HG02623 (cell line): ENCODE measurements around the gene FAM3D.

Experiments used
- ATAC-seq: cut with Tn5 transposase; IDR thresholded peaks from one replicate; pipeline ENCODE4 v1.9.1; 2021; ENCODE audit warnings: moderate library complexity; ENCODE audit not compliant: unreplicated experiment

FAM3D gene

GRCh38 chr3:58629629-58630028 is 36.9 kb downstream of the FAM3D start:
- ATAC-seq: no peak

DNA sequence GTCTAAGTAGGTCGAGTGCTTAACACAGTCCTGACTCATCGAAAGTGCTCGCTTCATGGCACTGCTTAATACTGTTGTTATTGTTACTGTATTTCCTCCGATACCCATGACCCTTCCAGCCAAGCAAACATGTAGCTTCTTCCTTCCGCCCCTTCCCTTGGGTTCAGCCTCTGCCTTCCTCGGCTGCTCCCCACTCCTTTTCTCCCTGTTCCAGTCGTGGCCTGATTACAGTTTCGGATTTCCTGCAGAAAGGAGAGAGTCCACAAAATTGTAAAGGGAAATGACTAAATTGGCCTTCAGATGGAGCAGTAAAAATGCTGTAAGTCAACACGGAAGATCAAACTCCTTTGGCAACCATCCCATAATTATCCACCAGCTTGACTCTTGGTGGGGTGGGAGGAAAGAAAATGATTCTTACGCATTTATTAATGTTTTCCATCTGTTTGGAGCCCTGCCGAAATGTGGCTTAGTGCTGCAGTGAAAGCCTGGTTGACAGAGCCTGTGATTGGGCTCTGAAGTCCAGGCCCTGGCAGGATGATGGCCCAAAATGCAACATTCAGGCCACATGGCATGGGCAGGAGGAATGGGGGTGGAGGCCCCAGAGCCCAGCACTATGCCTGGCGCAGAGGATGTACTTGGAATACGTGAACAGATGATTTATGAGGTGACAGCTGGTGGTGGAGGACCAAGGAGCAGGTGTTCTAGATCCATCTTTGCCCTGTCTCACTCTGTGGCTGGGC is 37.6 kb downstream of the FAM3D start:
- no peak for ATAC-seq

GRCh38 chr3:58627941-58628340 is 38.6 kb downstream of the FAM3D start:
- ATAC-seq: no peak

GRCh38 chr3:58627570-58627885 is 39.0 kb downstream of the FAM3D start:
- no peak for ATAC-seq

GRCh38 chr3:58626841-58627569 is 39.6 kb downstream of the FAM3D start:
- no peak for ATAC-seq

GRCh38 chr3:58625196-58625824 is 41.3 kb downstream of the FAM3D start:
- ATAC-seq: no peak

GRCh38 chr3:58624550-58624949 is 42.0 kb downstream of the FAM3D start:
- ATAC-seq: no peak

DNA sequence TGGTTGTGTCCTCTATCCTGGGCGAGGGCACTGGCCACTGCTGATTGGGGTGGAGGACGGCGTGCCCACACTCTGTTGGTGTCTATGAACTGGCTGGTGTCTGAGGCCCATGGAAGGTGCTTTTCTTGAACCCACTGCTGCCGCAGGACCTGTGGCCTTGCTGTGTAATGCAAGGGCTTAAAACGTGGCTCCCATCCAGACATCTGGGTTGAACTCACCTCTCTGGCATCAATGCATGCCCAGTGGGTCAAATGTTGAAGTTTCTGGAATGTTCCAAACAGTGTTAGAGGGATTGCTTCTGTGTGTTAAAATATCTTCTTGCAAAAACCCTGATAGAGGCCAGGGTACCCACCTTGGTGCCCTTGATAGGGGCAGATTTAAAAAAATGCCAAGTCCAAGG is 42.6 kb downstream of the FAM3D start:
- no peak for ATAC-seq

DNA sequence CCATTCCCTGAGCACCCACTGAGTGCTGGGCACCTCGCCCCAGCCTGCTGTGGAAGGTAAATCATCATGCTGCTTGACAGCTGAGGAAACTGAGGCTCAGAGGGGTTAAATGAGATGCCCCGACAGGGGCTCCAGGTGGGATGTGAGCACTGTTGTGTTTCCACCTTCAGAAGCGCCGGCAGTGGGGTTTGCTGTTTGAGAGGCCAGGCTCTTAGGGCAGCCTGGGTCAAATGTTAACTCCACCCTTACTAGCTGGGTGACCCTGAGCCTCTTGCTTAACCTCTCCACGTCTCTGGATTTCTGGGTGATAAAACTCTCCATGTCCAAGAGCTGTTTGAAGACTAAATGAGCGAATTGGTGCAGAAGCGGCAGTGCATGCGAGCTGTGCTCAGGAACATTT is 43.1 kb downstream of the FAM3D start:
- no peak for ATAC-seq

DNA sequence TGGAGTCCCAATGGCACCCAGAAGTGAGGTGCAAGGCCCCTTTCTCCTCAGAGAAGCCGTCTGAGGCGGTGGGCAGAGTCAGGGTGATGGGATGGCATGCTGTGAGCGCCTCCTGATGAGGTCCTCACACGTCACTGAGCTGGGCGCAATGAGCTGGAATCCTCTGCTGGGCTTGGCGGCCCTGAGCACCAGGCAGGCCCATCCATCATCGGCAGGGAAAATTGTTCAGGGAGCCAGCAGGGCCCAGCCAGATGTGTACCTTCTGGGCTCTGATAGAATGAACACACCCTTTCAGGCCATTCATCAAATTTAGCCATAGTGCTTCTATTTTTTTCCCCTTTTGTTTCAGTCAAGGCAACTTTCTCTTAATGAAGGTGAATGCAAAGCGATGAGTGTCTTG is 43.7 kb downstream of the FAM3D start:
- ATAC-seq: no peak

- ATAC-seq: no peak
Observed at GRCh38 chr3:58622436-58622835, 44.1 kb downstream of the FAM3D start.

GRCh38 chr3:58621086-58621830 is 45.3 kb downstream of the FAM3D start:
- no peak for ATAC-seq

GRCh38 chr3:58620421-58620820 is 46.2 kb downstream of the FAM3D start:
- ATAC-seq: no peak

- no peak for ATAC-seq
Observed at GRCh38 chr3:58617338-58617761, 49.2 kb downstream of the FAM3D start.

- no peak for ATAC-seq
Observed at GRCh38 chr3:58613236-58614132, 53.1 kb downstream of the FAM3D start.

DNA sequence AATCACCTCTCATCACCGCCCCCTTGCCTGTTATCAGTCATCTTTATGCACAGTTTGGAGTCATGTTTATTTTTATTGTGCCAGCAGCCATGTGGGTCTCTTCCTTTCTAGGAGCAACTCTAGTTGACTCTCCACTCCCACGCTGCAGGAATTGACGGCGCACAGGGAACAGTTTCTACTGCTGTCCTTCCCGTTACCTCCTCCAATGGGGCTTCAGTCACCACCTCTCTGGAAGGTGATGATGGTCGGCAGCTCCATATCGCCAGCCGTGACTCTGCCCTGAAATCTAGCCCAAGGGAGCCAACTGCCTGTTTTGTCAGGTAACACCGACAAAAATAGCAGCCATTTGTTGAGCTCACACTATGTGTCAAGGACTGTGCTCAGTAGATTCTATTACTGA is 53.7 kb downstream of the FAM3D start:
- no peak for ATAC-seq

DNA sequence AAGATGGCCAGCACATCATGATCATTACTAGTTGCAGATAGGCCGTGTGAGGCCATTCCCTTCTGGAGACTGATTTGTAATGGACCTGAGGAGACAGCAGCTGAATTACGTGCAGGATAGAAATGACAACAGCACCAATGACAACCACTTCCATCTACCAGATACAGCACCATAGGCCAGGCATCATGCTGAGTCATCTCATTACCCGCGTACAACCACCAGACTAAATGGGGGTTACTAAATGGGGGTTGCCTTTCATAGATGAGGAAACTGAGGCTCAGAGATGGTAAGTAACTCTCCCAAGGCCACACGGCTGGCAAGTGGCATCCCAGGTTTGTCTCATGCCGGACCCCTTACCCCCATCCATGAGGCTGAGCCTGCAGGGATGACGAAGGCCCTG is 56.6 kb downstream of the FAM3D start:
- ATAC-seq: no peak

DNA sequence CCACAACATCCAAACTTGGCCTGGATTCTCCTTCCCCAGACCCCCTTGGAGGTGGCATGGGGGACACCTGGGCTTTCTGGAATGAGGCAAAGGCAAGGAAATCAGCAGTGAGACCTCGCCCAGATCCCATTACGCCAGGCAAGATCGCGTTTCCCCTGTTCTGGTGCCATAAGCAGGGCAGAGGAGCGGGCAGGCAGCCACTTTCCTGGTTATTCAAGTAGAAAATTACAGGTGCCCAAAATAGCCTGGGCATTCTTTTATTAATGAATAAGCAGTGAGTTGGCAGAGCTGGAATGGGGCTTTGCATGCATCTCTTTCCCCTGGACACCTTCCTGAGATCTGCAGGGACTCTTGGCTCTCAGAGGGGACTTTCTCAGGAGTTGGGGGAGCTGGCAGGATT is 57.9 kb downstream of the FAM3D start:
- ATAC-seq: no peak

GRCh38 chr3:58607816-58608215 is 58.8 kb downstream of the FAM3D start:
- ATAC-seq: no peak

GRCh38 chr3:58606693-58607092 is 59.9 kb downstream of the FAM3D start:
- no peak for ATAC-seq

DNA sequence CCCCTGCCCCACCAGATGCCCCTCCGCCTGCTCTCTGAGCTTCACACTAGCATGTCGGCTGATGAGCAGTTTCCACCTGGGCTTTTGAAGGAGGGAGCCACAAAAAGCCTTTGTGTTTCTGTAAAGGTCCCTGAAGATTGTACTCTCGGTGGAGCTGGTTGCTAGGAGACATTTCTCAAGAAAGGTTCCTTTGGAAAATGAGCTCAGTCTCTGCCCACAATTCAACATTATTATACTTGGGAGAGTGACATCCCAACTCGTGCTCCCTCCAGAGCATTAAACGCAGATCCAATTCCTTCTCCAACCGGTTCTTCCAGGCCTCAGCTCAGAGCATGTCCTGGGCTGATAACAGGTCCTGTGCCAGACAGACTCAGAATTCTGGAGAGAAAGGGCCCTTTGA is 62.5 kb downstream of the FAM3D start:
- no peak for ATAC-seq
